Upper lobe of right lung (tissue), 1 donor: ENCODE measurements around the gene CIITA. TPM values are rescaled to one million over a fixed set of nuclear protein-coding genes. Genes with fewer than 3 reads are reported as not detected.
A peak's percentile ranks its signal among the peaks of the same experiment; 100 is the strongest.

Experiments
- ATAC-seq: fragments of 200-7000 bp; cut with Tn5 transposase; one replicate; pipeline ENCODE4 v1.9.1; 2020; ENCODE audit warnings: mild to moderate bottlenecking, moderate library complexity
- DNase-seq: peaks from one replicate; pipeline ENCODE4 v3.0.0-alpha.2; 2020
- H3K27ac ChIP-seq: fragments of 200-600 bp; one replicate; pipeline ENCODE4 v1.8.0; 2022
- H3K27me3 ChIP-seq: fragments of 200-600 bp; one replicate; pipeline ENCODE4 v1.8.0; 2022; ENCODE audit warnings: mild to moderate bottlenecking
- H3K36me3 ChIP-seq: fragments of 200-600 bp; one replicate; pipeline ENCODE4 v1.8.0; 2022
- H3K4me1 ChIP-seq: fragments of 200-600 bp; one replicate; pipeline ENCODE4 v1.8.0; 2022
- H3K4me3 ChIP-seq: fragments of 200-600 bp; one replicate; pipeline ENCODE4 v1.8.0; 2022; ENCODE audit warnings: mild to moderate bottlenecking
- H3K9me3 ChIP-seq: fragments of 200-600 bp; one replicate; pipeline ENCODE4 v1.8.0; 2022
- CTCF ChIP-seq: fragments of 200-600 bp; IDR thresholded peaks from one replicate; pipeline ENCODE4 v1.8.0; 2022; ENCODE audit warnings: antibody characterized with exemption
- intact Hi-C: fragments of 100-400 bp; cut with DNase I; formaldehyde crosslinking; loops from one replicate; pipeline ENCODE4 v1.11.0; 2022
- total RNA-seq: library from RNA; stranded (reverse); fragmentation: NEBNext Ultra II Directional; extraction: Animal tissue kit (Norgen Biotek cat#: 25700); gene quantifications from one replicate; pipeline ENCODE4 v1.2.1, GENCODE V29; 2021
- donor health status: DM: no; HTN: yes; CAD: no; lungs with severe emphysema.

The CIITA gene
- total RNA-seq, 1 donor from 2014 or later: 78.9 TPM

GRCh38 chr16:10929853-10930754 is 53.1 kb downstream of the CIITA start:
- DNase-seq: peak; percentile 79
- intact Hi-C loops: loop anchor here (10.0 kb wide), 1 partner anchor 185 kb away; the partner anchor contains the start of gene NUBP1
- no peak overlapping the region for H3K4me3 ChIP-seq
- H3K4me1 ChIP-seq: peaks cover 32% of the 10 kb centered on the region
- no peak for TF ChIP-seq CTCF
- peak; percentile 74 for ATAC-seq
- peak overlapping the region; percentile 32 for H3K27ac ChIP-seq
- no peaks in the 10 kb centered on the region for H3K9me3 ChIP-seq
- H3K27me3 ChIP-seq: no peaks in the 10 kb centered on the region
- H3K36me3 ChIP-seq: peaks cover 62% of the 10 kb centered on the region

- Histone ChIP-seq H3K27me3 (no peaks in the 10 kb centered on the region), H3K27ac (no peak overlapping the region), H3K4me3 (no peak overlapping the region), H3K4me1 (peaks cover 38% of the 10 kb centered on the region), H3K9me3 (no peaks in the 10 kb centered on the region), H3K36me3 (peaks cover 57% of the 10 kb centered on the region)
- no peak for TF ChIP-seq CTCF
- ATAC-seq (no peak), DNase-seq (peak; percentile 63)
- intact Hi-C loops: no loop called here
These were observed 53.7 kb downstream of the CIITA start for GRCh38 chr16:10930755-10931093.

GRCh38 chr16:10931134-10931533 is 54.1 kb downstream of the CIITA start:
- no peak overlapping the region for H3K27ac ChIP-seq
- peaks cover 53% of the 10 kb centered on the region for H3K36me3 ChIP-seq

GRCh38 chr16:10931977-10932632 is 55.1 kb downstream of the CIITA start:
- Histone ChIP-seq H3K27me3 (no peaks in the 10 kb centered on the region), H3K27ac (no peak overlapping the region), H3K4me3 (no peak overlapping the region), H3K4me1 (peaks cover 51% of the 10 kb centered on the region), H3K9me3 (no peaks in the 10 kb centered on the region), H3K36me3 (peaks cover 44% of the 10 kb centered on the region)
- ATAC-seq (no peak), DNase-seq (peak; percentile 40)
- no peak for TF ChIP-seq CTCF
- intact Hi-C loops: no loop called here

More at GRCh38 chr16:10931134-10931533, 54.1 kb downstream of the CIITA start:
- intact Hi-C loops: no loop called here
- Histone ChIP-seq H3K27me3 (no peaks in the 10 kb centered on the region), H3K4me3 (no peak overlapping the region), H3K4me1 (peaks cover 42% of the 10 kb centered on the region), H3K9me3 (no peaks in the 10 kb centered on the region)
- TF ChIP-seq CTCF: no peak
- ATAC-seq (no peak), DNase-seq (peak; percentile 53)

GRCh38 chr16:10932959-10933710 is 56.1 kb downstream of the CIITA start:
- intact Hi-C loops: no loop called here
- no peaks in the 10 kb centered on the region for H3K27me3 ChIP-seq
- DNase-seq: peak; percentile 38
- H3K4me3 ChIP-seq: no peak overlapping the region
- H3K36me3 ChIP-seq: peaks cover 33% of the 10 kb centered on the region
- no peak for TF ChIP-seq CTCF
- no peak overlapping the region for H3K27ac ChIP-seq
- H3K9me3 ChIP-seq: no peaks in the 10 kb centered on the region
- ATAC-seq: no peak
- peaks cover 57% of the 10 kb centered on the region for H3K4me1 ChIP-seq
